ENCODE results near the gene PEX26. TPM values are rescaled to one million over a fixed set of nuclear protein-coding genes. Genes with fewer than 3 reads are reported as not detected.

Gene PEX26
- total and polyA plus RNA-seq, 4 donors: 3.5 to 21.0 (median 16.9) TPM

DNA sequence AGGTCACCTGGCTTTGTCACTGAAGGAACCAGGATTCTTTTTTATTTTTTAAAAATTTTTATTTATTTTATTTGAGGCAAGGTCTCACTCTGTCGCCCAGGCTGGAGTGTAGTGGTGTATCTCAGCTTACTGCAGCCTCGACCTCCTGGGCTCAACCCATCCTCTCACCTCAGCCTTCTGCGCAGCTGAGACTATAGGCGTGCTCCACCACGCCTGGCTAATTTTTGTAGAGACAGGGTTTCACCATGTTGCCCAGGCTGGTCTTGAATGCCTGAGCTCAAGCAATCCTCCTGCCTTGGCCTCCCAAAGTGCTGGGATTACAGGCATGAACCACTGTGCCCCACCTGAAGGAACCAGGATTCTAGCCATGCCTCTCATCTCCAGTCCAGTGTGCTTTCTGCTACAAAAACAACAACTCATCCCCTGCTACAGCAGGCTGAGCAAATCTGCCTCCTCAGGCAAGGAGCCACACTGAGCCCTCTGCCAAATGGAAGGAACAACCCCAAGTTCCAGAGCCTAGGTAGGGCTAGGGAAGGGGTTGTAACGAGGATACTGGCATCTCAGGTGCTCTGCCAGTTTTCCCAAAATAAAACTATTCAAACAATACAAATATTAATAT lies 2.6 kb upstream of the PEX26 start:
- no peak overlapping the region for H3K27ac ChIP-seq (ENCODE audit: low read depth in 1 of 2, low read length in 2 of 2)
- peaks cover 4 to 34% (median 23%) of the 10 kb centered on the region in 4 donors for H3K4me1 ChIP-seq (ENCODE audit: control insufficient read depth in 4 of 4, insufficient read depth in 4 of 4, low read length in 3 of 4)
- no peak overlapping the region for H3K4me3 ChIP-seq (ENCODE audit: low read depth in 1 of 3, low read length in 3 of 3)
- WGBS: 95% methylated on average over 6 of the region's 6 CpGs
- TF ChIP-seq GABPA (IDR thresholded peaks at IDR 0.05 in 1 of 2, conservative IDR thresholded peaks at IDR 0.05 in 1 of 2): no peak
- TF ChIP-seq NR2F2 (IDR thresholded peaks at IDR 0.05): no peak
- no peak for TF ChIP-seq SP1 (IDR thresholded peaks at IDR 0.05)
- H3K9me3 ChIP-seq (ENCODE audit: control insufficient read depth in 4 of 4, low read length in 3 of 4): no peaks in the 10 kb centered on the region
- DNase-seq (ENCODE audit: low spot score): no peak
- peaks cover 0 to 2% (median 0%) of the 10 kb centered on the region in 4 donors for H3K36me3 ChIP-seq (ENCODE audit: control insufficient read depth in 4 of 4, insufficient read depth in 3 of 4, low read depth in 1 of 4, low read length in 3 of 4)
- no peaks in the 10 kb centered on the region for H3K27me3 ChIP-seq (ENCODE audit: control insufficient read depth in 4 of 4, insufficient read depth in 4 of 4, low read length in 3 of 4)
- H3K9ac ChIP-seq (ENCODE audit: low read depth in 1 of 2, low read length in 2 of 2): no peak overlapping the region

DNA sequence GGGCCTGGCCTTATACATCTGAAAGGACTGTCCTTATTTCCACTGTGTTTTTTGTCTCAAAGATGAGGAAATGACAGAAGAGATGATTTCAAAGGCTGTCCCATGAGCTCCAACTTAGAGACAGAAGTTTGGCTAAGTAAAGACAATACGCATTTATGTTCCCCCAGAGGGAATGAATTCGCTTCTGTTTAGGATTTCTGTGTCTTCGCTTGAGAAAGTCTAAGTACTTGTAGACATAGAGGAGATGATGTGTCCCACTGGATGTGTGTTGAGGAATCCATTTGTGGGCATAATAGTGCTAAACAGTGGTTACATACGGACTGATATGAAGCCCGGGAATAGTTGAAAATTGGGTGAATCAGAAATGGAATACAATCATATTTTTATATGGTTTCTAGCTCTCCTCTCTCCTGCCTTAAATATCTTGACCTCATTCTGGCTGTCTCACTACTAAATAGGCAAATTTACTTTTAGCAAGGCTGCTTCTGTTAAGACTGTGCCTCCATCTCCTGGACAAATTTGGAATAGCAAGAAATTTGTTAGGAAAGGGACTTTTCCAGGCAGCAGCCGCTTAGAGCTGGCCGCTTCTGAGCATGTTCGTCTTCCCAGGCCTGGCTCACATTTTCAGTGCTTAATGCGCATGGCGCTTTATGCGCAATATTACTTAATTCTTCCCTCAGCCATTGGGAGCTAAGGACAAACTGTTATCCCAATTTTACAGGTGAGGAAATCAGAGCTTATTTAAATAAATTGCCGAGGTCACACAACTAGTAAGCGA lies 1.9 kb upstream of the PEX26 start:
- H3K9ac ChIP-seq (ENCODE audit: low read depth in 1 of 2, low read length in 2 of 2): peak overlapping the region in 1 of 2 donors; percentile 97
- H3K27ac ChIP-seq (ENCODE audit: low read depth in 1 of 2, low read length in 2 of 2): peak overlapping the region; percentile 75 to 87
- no peak for DNase-seq (ENCODE audit: low spot score)
- peaks cover 4 to 34% (median 23%) of the 10 kb centered on the region in 4 donors for H3K4me1 ChIP-seq (ENCODE audit: control insufficient read depth in 4 of 4, insufficient read depth in 4 of 4, low read length in 3 of 4)
- peaks cover 1 to 7% (median 4%) of the 10 kb centered on the region in 4 donors for H3K36me3 ChIP-seq (ENCODE audit: control insufficient read depth in 4 of 4, insufficient read depth in 3 of 4, low read depth in 1 of 4, low read length in 3 of 4)
- H3K9me3 ChIP-seq (ENCODE audit: control insufficient read depth in 4 of 4, low read length in 3 of 4): no peaks in the 10 kb centered on the region
- H3K4me3 ChIP-seq (ENCODE audit: low read depth in 1 of 3, low read length in 3 of 3): peak overlapping the region in 1 of 3 donors; percentile 9
- 22% methylated on average over 13 of the region's 13 CpGs for WGBS
- TF ChIP-seq RXRA (IDR thresholded peaks at IDR 0.05) (peak in 1 of 2 donors; percentile 63), RAD21 (IDR thresholded peaks at IDR 0.05) (peak; percentile 99 to 100), JUND (IDR thresholded peaks at IDR 0.05) (peak; percentile 51 to 52), NR2F2 (IDR thresholded peaks at IDR 0.05) (peak; percentile 32), FOXA1 (IDR thresholded peaks at IDR 0.05) (no peak), SP1 (IDR thresholded peaks at IDR 0.05) (peak; percentile 69), YY1 (IDR thresholded peaks at IDR 0.05) (peak; percentile 91), EGR1 (IDR thresholded peaks at IDR 0.05; ENCODE audit: low read depth in 2 of 2) (no peak), GABPA (IDR thresholded peaks at IDR 0.05 in 1 of 2, conservative IDR thresholded peaks at IDR 0.05 in 1 of 2) (no peak), HNF4G (IDR thresholded peaks at IDR 0.05) (no peak), HNF4A (conservative IDR thresholded peaks at IDR 0.05) (peak; percentile 44 to 56), FOXA2 (IDR thresholded peaks at IDR 0.05) (peak; percentile 30), TAF1 (conservative IDR thresholded peaks at IDR 0.05) (no peak)
- TF ChIP-seq, protein P1, sequence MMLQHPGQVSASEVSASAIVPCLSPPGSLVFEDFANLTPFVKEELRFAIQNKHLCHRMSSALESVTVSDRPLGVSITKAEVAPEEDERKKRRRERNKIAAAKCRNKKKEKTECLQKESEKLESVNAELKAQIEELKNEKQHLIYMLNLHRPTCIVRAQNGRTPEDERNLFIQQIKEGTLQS (IDR thresholded peaks at IDR 0.05): peak; percentile 24
- TF ChIP-seq, protein P2, sequence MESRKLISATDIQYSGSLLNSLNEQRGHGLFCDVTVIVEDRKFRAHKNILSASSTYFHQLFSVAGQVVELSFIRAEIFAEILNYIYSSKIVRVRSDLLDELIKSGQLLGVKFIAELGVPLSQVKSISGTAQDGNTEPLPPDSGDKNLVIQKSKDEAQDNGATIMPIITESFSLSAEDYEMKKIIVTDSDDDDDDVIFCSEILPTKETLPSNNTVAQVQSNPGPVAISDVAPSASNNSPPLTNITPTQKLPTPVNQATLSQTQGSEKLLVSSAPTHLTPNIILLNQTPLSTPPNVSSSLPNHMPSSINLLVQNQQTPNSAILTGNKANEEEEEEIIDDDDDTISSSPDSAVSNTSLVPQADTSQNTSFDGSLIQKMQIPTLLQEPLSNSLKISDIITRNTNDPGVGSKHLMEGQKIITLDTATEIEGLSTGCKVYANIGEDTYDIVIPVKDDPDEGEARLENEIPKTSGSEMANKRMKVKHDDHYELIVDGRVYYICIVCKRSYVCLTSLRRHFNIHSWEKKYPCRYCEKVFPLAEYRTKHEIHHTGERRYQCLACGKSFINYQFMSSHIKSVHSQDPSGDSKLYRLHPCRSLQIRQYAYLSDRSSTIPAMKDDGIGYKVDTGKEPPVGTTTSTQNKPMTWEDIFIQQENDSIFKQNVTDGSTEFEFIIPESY (IDR thresholded peaks at IDR 0.05): peak; percentile 26
- TF ChIP-seq, protein P3, sequence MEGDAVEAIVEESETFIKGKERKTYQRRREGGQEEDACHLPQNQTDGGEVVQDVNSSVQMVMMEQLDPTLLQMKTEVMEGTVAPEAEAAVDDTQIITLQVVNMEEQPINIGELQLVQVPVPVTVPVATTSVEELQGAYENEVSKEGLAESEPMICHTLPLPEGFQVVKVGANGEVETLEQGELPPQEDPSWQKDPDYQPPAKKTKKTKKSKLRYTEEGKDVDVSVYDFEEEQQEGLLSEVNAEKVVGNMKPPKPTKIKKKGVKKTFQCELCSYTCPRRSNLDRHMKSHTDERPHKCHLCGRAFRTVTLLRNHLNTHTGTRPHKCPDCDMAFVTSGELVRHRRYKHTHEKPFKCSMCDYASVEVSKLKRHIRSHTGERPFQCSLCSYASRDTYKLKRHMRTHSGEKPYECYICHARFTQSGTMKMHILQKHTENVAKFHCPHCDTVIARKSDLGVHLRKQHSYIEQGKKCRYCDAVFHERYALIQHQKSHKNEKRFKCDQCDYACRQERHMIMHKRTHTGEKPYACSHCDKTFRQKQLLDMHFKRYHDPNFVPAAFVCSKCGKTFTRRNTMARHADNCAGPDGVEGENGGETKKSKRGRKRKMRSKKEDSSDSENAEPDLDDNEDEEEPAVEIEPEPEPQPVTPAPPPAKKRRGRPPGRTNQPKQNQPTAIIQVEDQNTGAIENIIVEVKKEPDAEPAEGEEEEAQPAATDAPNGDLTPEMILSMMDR (IDR thresholded peaks at IDR 0.05; ENCODE audit: low read depth, low read length, missing input control): peak; percentile 96
- TF ChIP-seq, protein P4, sequence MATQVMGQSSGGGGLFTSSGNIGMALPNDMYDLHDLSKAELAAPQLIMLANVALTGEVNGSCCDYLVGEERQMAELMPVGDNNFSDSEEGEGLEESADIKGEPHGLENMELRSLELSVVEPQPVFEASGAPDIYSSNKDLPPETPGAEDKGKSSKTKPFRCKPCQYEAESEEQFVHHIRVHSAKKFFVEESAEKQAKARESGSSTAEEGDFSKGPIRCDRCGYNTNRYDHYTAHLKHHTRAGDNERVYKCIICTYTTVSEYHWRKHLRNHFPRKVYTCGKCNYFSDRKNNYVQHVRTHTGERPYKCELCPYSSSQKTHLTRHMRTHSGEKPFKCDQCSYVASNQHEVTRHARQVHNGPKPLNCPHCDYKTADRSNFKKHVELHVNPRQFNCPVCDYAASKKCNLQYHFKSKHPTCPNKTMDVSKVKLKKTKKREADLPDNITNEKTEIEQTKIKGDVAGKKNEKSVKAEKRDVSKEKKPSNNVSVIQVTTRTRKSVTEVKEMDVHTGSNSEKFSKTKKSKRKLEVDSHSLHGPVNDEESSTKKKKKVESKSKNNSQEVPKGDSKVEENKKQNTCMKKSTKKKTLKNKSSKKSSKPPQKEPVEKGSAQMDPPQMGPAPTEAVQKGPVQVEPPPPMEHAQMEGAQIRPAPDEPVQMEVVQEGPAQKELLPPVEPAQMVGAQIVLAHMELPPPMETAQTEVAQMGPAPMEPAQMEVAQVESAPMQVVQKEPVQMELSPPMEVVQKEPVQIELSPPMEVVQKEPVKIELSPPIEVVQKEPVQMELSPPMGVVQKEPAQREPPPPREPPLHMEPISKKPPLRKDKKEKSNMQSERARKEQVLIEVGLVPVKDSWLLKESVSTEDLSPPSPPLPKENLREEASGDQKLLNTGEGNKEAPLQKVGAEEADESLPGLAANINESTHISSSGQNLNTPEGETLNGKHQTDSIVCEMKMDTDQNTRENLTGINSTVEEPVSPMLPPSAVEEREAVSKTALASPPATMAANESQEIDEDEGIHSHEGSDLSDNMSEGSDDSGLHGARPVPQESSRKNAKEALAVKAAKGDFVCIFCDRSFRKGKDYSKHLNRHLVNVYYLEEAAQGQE (IDR thresholded peaks at IDR 0.05): peak; percentile 48
- TF ChIP-seq, protein P5, sequence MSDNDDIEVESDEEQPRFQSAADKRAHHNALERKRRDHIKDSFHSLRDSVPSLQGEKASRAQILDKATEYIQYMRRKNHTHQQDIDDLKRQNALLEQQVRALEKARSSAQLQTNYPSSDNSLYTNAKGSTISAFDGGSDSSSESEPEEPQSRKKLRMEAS (IDR thresholded peaks at IDR 0.05): peak; percentile 68
- no peaks in the 10 kb centered on the region for H3K27me3 ChIP-seq (ENCODE audit: control insufficient read depth in 4 of 4, insufficient read depth in 4 of 4, low read length in 3 of 4)

Measured in liver (tissue), 9 donors.